ENCODE data around the gene PSTPIP1.

Gene PSTPIP1

DNA sequence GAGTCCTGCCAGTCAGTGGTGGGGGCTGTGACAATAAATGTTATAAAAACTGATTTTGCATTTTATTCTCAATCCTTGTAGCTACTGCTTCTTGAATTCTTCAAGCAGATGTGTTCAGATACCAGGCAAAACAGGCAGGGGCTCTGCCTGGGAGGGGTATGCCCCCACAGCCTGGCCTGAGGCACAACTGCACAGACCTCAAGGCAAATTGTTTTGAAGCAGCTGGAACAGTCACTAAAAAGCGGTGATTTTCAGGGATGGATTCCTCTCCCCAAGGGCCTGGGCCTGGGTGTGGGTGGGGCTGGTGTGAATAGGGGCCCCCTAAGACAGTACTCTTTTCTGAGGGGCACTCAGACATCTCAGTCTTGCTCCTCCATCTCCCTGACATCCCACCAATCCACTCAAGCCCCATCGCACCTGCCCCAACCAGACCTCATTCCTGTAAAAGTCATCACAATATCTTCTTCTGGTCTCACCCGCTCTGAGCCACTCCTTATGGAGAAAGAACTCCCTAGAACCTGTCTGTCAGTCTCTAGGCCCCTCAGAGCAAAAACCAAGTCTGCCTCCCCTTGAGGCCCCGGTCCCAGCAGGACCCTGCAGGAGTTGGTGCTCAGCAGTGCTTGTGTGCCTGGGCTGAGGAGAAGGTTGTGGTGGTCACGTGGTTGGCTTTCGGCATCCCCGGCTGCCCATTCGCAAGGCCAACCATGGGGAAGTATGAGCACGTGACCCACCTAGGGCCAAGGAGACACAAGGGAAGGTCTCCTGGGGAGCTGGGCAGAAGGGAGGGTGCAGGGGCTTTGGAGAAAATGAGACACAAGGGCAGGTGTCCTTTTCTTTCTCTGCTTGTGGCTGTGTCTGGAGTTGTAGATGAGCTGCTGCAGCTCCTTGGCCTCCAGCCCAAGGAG lies 2.9 kb upstream of the PSTPIP1 start:
- Histone ChIP-seq H3K4me3 (ENCODE audit: low read depth, low read length) (no peak overlapping the region), H3K4me1 (ENCODE audit: control insufficient read depth, insufficient read depth, low read length) (peaks cover 21% of the 10 kb centered on the region), H3K9me3 (ENCODE audit: control insufficient read depth, insufficient read depth, low read depth, low read length) (no peaks in the 10 kb centered on the region), H3K27ac (ENCODE audit: low read depth, low read length) (no peak overlapping the region), H3K36me3 (ENCODE audit: control insufficient read depth, insufficient read depth, low read length) (no peaks in the 10 kb centered on the region), H3K27me3 (ENCODE audit: control insufficient read depth, insufficient read depth, low read length) (no peaks in the 10 kb centered on the region), H3K9ac (ENCODE audit: low read length) (no peak overlapping the region)

DNA sequence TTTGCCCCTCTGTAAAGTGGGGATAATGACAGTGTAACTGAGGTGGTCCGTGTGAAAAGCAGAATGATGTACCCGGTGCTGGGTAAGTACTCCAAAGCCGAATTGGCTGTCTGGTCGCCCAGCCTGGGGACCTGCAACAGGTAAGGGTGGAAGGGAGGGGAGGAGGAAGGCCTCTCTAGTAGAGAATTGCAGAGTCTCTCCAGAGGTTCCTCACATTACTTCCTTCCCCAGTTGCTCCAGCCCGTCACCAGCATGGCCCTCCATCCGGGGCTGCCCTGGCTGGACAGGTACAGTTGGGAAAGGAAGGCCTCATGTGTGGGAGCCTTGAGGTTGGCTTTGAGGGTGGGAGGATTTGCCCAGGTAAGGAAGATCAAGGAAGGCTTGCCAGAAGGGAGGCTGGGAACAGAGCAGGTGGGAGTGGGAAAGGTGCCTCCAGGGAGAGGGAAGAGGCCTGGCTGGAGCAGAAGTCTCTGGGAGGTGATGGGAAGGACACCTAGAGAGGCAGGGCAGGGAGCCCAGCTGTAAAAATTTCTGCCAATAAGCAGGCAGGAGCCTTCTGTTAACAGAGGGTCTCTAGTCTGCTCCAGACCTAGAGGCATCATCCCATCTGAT lies 1.7 kb upstream of the PSTPIP1 start:
- Histone ChIP-seq H3K9ac (ENCODE audit: low read length) (no peak overlapping the region), H3K27me3 (ENCODE audit: control insufficient read depth, insufficient read depth, low read length) (no peaks in the 10 kb centered on the region), H3K4me3 (ENCODE audit: low read depth, low read length) (no peak overlapping the region), H3K9me3 (ENCODE audit: control insufficient read depth, insufficient read depth, low read depth, low read length) (no peaks in the 10 kb centered on the region), H3K4me1 (ENCODE audit: control insufficient read depth, insufficient read depth, low read length) (peaks cover 22% of the 10 kb centered on the region), H3K36me3 (ENCODE audit: control insufficient read depth, insufficient read depth, low read length) (no peaks in the 10 kb centered on the region), H3K27ac (ENCODE audit: low read depth, low read length) (no peak overlapping the region)

DNA sequence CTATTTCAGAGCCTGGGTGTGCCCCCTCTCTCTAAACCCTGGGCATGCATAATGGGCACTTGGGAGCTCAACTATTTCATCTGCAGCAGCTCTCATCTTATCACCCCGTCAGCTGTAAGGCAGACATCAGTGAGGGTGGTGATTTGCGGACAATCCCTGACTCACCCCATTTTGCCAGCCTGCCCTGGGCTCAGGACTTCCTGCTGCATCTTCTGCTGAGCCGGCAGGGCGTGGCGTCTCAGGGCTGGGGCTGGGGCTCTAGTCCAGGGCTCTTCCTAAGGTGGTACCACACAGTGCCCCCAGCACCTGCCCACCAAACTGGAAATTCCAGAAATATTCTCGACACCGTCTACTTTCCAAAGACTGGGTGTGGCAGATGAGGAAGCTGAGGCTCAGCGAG lies 925 bp upstream of the PSTPIP1 start:
- Histone ChIP-seq H3K27ac (ENCODE audit: low read depth, low read length) (no peak overlapping the region), H3K9ac (ENCODE audit: low read length) (no peak overlapping the region), H3K4me1 (ENCODE audit: control insufficient read depth, insufficient read depth, low read length) (peaks cover 14% of the 10 kb centered on the region), H3K36me3 (ENCODE audit: control insufficient read depth, insufficient read depth, low read length) (no peaks in the 10 kb centered on the region), H3K9me3 (ENCODE audit: control insufficient read depth, insufficient read depth, low read depth, low read length) (no peaks in the 10 kb centered on the region), H3K27me3 (ENCODE audit: control insufficient read depth, insufficient read depth, low read length) (no peaks in the 10 kb centered on the region), H3K4me3 (ENCODE audit: low read depth, low read length) (no peak overlapping the region)

DNA sequence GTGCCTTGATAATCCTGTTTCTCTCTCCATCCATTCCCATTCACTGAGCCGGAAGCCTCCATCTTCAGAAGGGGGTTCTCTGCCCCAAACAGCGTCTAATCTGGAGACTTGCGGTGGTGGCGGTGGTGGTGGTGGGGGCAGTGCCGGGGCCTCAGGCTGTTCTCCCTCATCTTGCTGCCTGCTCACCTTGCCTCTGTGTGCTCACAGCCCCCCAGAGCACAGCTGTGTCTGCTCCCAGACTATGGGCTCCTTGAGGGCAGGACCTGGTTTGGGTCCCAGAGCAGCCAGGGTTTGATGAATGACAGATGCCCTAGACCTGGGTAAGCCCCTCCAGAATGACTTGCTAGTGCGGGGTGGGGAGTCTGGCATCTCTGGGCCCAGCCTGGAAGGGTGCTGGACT lies 430 bp upstream of the PSTPIP1 start:
- peaks cover 10% of the 10 kb centered on the region; the same call in 1 of the 2 replicates for H3K4me1 ChIP-seq (ENCODE audit: control insufficient read depth, insufficient read depth, low read length)
- H3K27ac ChIP-seq (ENCODE audit: low read depth, low read length) = no peak overlapping the region
- H3K9me3 ChIP-seq (ENCODE audit: control insufficient read depth, insufficient read depth, low read depth, low read length) = no peaks in the 10 kb centered on the region
- no peaks in the 10 kb centered on the region for H3K36me3 ChIP-seq (ENCODE audit: control insufficient read depth, insufficient read depth, low read length)
- H3K27me3 ChIP-seq (ENCODE audit: control insufficient read depth, insufficient read depth, low read length) = no peaks in the 10 kb centered on the region
- no peak overlapping the region for H3K9ac ChIP-seq (ENCODE audit: low read length)
- no peak overlapping the region for H3K4me3 ChIP-seq (ENCODE audit: low read depth, low read length)

DNA sequence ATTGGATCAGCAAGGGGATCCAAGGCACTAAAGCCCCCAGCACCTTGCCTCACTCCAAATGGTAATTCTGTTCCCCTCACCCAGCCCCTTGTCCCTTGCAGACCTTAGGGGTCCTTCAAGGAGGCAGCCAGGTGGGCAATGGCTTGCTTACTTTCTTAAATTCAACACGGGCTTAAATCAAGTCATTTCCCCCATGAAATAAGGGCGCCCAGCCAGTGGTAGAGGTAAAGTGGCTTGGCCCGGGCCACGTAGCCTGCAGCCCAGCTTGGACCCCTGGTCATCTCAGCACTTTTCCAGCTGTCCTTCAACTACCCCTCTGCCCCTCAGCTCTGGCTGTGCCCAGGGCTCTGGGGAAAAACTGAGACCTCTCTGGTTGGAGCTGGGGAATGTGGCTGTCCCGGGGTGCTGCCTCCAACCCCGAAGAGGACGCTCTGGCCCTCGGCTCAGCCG lies 1.2 kb downstream of the PSTPIP1 start:
- Histone ChIP-seq H3K9me3 (ENCODE audit: control insufficient read depth, insufficient read depth, low read depth, low read length) (no peaks in the 10 kb centered on the region), H3K4me3 (ENCODE audit: low read depth, low read length) (no peak overlapping the region), H3K27ac (ENCODE audit: low read depth, low read length) (no peak overlapping the region), H3K9ac (ENCODE audit: low read length) (no peak overlapping the region), H3K27me3 (ENCODE audit: control insufficient read depth, insufficient read depth, low read length) (no peaks in the 10 kb centered on the region), H3K4me1 (ENCODE audit: control insufficient read depth, insufficient read depth, low read length) (peaks cover 10% of the 10 kb centered on the region; the same call in 1 of the 2 replicates), H3K36me3 (ENCODE audit: control insufficient read depth, insufficient read depth, low read length) (no peaks in the 10 kb centered on the region)

DNA sequence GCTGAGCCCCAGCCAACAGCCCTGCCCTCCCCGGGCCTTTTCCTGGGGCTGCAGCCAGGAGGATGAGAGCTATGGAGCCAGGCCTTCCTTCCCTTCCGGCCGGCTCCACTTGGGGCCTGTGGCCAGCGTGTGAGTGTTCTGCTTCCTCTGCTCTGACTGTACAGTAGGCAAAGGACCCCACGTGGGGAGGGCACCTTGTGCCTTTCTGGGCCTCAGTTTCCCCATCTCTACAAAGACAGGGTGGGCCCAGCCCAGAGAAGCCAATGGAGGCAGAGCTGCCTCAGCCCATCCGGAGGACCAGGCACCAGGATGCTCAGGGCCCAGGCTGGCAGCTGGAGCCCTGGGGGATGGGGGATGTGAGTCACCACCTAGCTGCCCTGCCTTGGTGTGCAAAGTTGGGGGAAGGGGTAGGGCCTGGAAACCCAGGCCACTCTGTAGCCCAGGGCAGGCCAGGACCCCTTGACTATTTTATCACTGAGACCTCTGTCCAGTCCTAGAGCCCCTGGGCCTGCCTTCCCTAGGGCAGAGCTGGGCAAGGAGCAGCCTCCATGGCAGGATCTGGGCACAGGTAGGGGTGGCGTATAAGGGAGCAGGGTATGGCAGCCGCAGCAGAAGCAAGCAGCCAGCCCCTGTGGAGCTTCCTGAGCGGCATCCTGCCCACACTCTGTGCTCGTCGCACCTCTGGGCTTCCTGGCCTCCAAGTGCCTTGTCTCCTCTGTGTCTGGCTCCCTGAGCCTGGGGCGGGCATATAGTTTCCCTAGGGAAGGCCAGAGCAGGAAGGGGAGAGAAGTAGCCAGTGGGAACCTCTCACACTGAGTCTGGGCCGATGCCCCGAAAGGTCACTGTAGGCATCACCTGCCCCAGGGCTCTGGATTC lies 1.8 kb downstream of the PSTPIP1 start:
- Histone ChIP-seq H3K27me3 (ENCODE audit: control insufficient read depth, insufficient read depth, low read length) (no peaks in the 10 kb centered on the region), H3K4me3 (ENCODE audit: low read depth, low read length) (no peak overlapping the region), H3K36me3 (ENCODE audit: control insufficient read depth, insufficient read depth, low read length) (no peaks in the 10 kb centered on the region), H3K9ac (ENCODE audit: low read length) (no peak overlapping the region), H3K27ac (ENCODE audit: low read depth, low read length) (no peak overlapping the region), H3K4me1 (ENCODE audit: control insufficient read depth, insufficient read depth, low read length) (peaks cover 10% of the 10 kb centered on the region; the same call in 1 of the 2 replicates), H3K9me3 (ENCODE audit: control insufficient read depth, insufficient read depth, low read depth, low read length) (no peaks in the 10 kb centered on the region)

DNA sequence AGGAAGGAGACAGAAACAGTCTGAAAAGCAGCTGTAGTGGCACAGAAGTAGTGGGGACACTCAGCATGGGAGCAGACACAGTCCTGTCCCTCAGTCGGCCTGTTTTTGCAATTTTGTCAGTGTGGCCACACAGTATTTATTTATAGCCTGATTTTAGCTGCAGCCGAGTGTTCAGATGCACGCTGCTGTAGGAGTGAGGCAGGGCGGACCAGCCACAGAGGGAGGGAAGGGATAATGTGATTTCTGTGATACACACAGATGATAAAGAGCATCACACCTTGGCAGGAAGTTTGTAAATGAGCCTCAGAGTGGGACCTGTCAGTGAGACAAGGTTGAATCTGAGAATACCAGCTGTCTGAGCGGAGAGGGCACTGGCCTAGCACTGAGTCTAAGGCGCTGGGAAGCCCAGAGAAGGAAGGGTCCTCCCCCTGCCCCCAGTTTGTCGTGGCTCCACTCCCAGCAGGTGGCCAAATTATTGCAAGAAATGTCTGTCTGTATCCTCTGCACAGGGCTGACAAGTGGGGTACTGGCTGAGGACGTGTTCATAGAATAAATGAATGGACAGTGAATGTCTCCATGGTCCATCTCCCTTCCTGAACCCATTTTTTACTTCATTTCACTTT lies 3.8 kb downstream of the PSTPIP1 start:
- no peak overlapping the region for H3K9ac ChIP-seq (ENCODE audit: low read length)
- H3K4me3 ChIP-seq (ENCODE audit: low read depth, low read length) = no peak overlapping the region
- no peaks in the 10 kb centered on the region for H3K9me3 ChIP-seq (ENCODE audit: control insufficient read depth, insufficient read depth, low read depth, low read length)
- H3K4me1 ChIP-seq (ENCODE audit: control insufficient read depth, insufficient read depth, low read length) = peaks cover 10% of the 10 kb centered on the region; the same call in 1 of the 2 replicates
- H3K27me3 ChIP-seq (ENCODE audit: control insufficient read depth, insufficient read depth, low read length) = no peaks in the 10 kb centered on the region
- no peaks in the 10 kb centered on the region for H3K36me3 ChIP-seq (ENCODE audit: control insufficient read depth, insufficient read depth, low read length)
- H3K27ac ChIP-seq (ENCODE audit: low read depth, low read length) = no peak overlapping the region

DNA sequence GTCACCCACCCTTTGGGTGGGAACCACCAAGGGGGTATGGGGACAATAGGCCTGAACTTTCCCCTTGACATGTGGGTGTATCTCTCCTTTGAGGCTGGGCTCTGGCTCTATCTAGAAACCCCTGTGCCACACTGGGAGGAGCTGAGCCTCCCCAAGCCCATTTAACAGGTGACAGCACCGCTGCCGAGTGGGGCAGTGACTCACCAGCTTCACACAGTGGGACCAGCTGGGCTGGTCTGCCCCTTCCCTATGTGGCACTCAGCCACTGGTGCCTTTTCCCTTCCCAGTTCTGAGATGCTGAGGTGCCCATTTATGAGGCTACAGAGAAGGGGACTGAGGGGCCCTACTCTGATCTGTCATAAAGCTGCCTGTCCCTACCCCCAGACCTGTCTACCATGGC lies 5.1 kb downstream of the PSTPIP1 start:
- Histone ChIP-seq H3K27ac (ENCODE audit: low read depth, low read length) (no peak overlapping the region), H3K4me1 (ENCODE audit: control insufficient read depth, insufficient read depth, low read length) (peaks cover 10% of the 10 kb centered on the region; the same call in 1 of the 2 replicates), H3K4me3 (ENCODE audit: low read depth, low read length) (no peak overlapping the region), H3K27me3 (ENCODE audit: control insufficient read depth, insufficient read depth, low read length) (no peaks in the 10 kb centered on the region), H3K9me3 (ENCODE audit: control insufficient read depth, insufficient read depth, low read depth, low read length) (no peaks in the 10 kb centered on the region), H3K9ac (ENCODE audit: low read length) (no peak overlapping the region), H3K36me3 (ENCODE audit: control insufficient read depth, insufficient read depth, low read length) (no peaks in the 10 kb centered on the region)

DNA sequence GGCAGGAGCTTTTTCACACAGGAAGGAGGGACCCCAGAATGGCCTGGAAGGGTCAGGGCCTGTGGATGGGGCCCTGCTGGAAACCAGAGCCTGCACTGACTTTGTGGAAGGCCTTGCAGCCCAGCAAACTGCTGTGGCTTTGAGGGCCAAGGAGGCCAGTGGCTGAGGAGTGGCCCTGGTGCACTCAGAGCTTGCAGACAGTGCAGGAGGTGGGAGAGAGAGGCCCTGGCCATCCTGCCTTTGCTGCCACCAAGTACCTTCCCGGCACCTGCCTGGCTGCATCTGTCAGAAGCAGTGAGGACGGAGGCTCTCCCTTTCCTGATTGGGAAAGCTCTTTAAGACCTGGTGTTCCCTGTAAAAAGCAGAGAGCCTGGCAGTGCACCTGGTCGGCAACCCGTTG lies 6.4 kb downstream of the PSTPIP1 start:
- Histone ChIP-seq H3K27ac (ENCODE audit: low read depth, low read length) (no peak overlapping the region), H3K9me3 (ENCODE audit: control insufficient read depth, insufficient read depth, low read depth, low read length) (no peaks in the 10 kb centered on the region), H3K4me1 (ENCODE audit: control insufficient read depth, insufficient read depth, low read length) (peaks cover 7% of the 10 kb centered on the region; the same call in 1 of the 2 replicates), H3K36me3 (ENCODE audit: control insufficient read depth, insufficient read depth, low read length) (no peaks in the 10 kb centered on the region), H3K27me3 (ENCODE audit: control insufficient read depth, insufficient read depth, low read length) (no peaks in the 10 kb centered on the region), H3K4me3 (ENCODE audit: low read depth, low read length) (no peak overlapping the region), H3K9ac (ENCODE audit: low read length) (no peak overlapping the region)

DNA sequence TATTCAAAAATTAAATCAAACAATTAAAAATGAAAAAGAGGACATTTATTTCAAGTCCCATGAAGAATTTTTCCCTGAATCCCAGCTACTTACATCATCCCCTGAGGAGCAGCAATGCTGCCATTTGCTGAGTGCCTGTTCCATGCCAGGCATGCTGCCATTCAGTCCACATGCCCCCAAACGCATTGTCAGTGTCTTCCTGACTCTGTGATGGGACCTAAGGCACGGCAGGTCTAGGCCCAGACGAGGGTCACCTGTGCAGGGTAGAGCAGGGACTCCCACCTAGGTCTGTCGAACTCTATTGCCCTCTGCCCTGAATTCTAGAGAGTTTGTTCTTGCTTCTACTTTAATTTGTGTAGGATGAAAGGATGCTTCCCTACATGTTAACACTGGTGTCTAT lies 7.0 kb downstream of the PSTPIP1 start:
- peaks cover under 1% of the 10 kb centered on the region; the same call in 1 of the 2 replicates for H3K4me1 ChIP-seq (ENCODE audit: control insufficient read depth, insufficient read depth, low read length)
- no peak overlapping the region for H3K4me3 ChIP-seq (ENCODE audit: low read depth, low read length)
- H3K27me3 ChIP-seq (ENCODE audit: control insufficient read depth, insufficient read depth, low read length) = no peaks in the 10 kb centered on the region
- no peak overlapping the region for H3K27ac ChIP-seq (ENCODE audit: low read depth, low read length)
- H3K36me3 ChIP-seq (ENCODE audit: control insufficient read depth, insufficient read depth, low read length) = no peaks in the 10 kb centered on the region
- H3K9me3 ChIP-seq (ENCODE audit: control insufficient read depth, insufficient read depth, low read depth, low read length) = no peaks in the 10 kb centered on the region
- H3K9ac ChIP-seq (ENCODE audit: low read length) = no peak overlapping the region

Data from HUES6 (cell line).